Sigmoid colon (tissue), 3 donors: ENCODE measurements around the gene TMEM14A.

Source experiments
- POLR2A ChIP-seq, 2 donors: fragments of 450-650 bp; IDR thresholded peaks; one replicate each; pipeline ENCODE4 v1.6.1; 2016; ENCODE audit warnings: antibody characterized with exemption in 2 of 2, mild to moderate bottlenecking in 2 of 2, moderate library complexity in 2 of 2
- TF ChIP-seq, protein P1 (sequence below), 4 experiments: fragments of 450-650 bp in 3 of 4; fragments of 200-600 bp in 1 of 4; IDR thresholded peaks; one replicate each; pipeline ENCODE4 v1.5.1; 2016 to 2019; ENCODE audit warnings: antibody characterized with exemption in 4 of 4, mild to moderate bottlenecking in 3 of 4, moderate library complexity in 2 of 4

GRCh38 chr6:52728394-52728793 is 57.5 kb downstream of the TMEM14A start:
- TF ChIP-seq, protein P1, sequence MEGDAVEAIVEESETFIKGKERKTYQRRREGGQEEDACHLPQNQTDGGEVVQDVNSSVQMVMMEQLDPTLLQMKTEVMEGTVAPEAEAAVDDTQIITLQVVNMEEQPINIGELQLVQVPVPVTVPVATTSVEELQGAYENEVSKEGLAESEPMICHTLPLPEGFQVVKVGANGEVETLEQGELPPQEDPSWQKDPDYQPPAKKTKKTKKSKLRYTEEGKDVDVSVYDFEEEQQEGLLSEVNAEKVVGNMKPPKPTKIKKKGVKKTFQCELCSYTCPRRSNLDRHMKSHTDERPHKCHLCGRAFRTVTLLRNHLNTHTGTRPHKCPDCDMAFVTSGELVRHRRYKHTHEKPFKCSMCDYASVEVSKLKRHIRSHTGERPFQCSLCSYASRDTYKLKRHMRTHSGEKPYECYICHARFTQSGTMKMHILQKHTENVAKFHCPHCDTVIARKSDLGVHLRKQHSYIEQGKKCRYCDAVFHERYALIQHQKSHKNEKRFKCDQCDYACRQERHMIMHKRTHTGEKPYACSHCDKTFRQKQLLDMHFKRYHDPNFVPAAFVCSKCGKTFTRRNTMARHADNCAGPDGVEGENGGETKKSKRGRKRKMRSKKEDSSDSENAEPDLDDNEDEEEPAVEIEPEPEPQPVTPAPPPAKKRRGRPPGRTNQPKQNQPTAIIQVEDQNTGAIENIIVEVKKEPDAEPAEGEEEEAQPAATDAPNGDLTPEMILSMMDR (IDR thresholded peaks at IDR 0.05) = no peak
- no peak for TF ChIP-seq POLR2A (IDR thresholded peaks at IDR 0.05)
